GM12878 (cell line): ENCODE results near the gene PIK3R5.

Experiments
- FOS ChIP-seq: IDR thresholded peaks from 3 replicates; pipeline ENCODE4 v1.6.1; 2011; ENCODE audit warnings: borderline replicate concordance; ENCODE audit not compliant: insufficient read length; ENCODE audit errors: extremely low read depth
- POLR2A ChIP-seq: IDR thresholded peaks from 2 replicates; pipeline ENCODE4 v1.6.1; 2011; ENCODE audit warnings: low read depth, mild to moderate bottlenecking, low read length
- POLR2AphosphoS5 ChIP-seq: IDR thresholded peaks from 2 replicates; pipeline ENCODE4 v1.6.1; 2011; ENCODE audit warnings: mild to moderate bottlenecking, low read length, inconsistent platforms
- RFX5 ChIP-seq: IDR thresholded peaks from 2 replicates; pipeline ENCODE4 v1.6.1; 2011; ENCODE audit warnings: low read depth, low read length, improper control_type of control experiment
- SRF ChIP-seq, 2 experiments: IDR thresholded peaks; 2 replicates each; pipeline ENCODE4 v1.6.1; 2011; ENCODE audit warnings: low read depth in 2 of 2, low read length in 2 of 2, mild to moderate bottlenecking in 1 of 2, moderate library complexity in 1 of 2
- ZZZ3 ChIP-seq: IDR thresholded peaks from 2 replicates; pipeline ENCODE4 v1.6.1; 2011; ENCODE audit warnings: low read depth; ENCODE audit not compliant: control insufficient read depth, insufficient read length
- TF ChIP-seq, protein P1 (sequence below): IDR thresholded peaks from 2 replicates; pipeline ENCODE4 v1.6.1; 2012; ENCODE audit warnings: low read depth, low read length, improper control_type of control experiment

DNA sequence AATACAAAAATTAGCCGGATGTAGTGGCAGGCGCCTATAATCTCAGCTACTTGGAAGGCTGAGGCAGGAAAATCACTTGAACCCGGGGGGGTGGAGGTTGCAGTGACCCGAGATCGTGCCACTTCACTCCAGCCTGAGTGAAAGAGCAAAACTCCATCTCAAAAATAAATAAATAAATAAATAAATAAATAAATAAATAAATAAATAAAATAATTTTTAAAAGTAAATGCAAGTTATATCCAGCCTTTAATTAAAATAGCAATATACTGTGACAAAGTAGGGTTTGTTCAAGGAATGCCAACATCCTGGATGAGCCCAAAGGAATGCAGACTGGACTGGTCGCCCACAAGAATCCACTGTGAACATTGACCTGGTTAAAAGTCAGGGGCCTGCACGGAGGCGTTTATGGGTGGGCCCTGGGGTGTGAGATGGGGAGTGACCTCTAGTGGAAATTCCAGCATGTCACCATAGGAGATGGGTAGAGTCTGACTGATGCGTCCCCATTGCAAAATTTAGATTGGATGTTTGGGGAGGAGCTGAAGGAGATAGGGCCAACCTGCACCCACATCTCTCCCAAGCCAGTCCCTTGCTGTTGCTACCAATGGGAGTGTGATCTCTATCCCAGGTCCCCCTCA lies 9.7 kb upstream of the PIK3R5 start:
- TF ChIP-seq, protein P1, sequence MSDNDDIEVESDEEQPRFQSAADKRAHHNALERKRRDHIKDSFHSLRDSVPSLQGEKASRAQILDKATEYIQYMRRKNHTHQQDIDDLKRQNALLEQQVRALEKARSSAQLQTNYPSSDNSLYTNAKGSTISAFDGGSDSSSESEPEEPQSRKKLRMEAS = no peak
- TF ChIP-seq ZZZ3 (no peak), RFX5 (no peak), FOS (no peak), POLR2AphosphoS5 (no peak), POLR2A (no peak), SRF (IDR thresholded peaks at IDR 0.05; ENCODE audit: low read depth in 2 of 2, low read length in 2 of 2) (no peak)
